ENCODE results near the gene LRBA.
A peak's percentile ranks its signal among the peaks of the same experiment; 100 is the strongest.

Gene LRBA

GRCh38 chr4:150308824-150309472 is 706.1 kb downstream of the LRBA start:
- no peak overlapping the region for H3K4me3 ChIP-seq (ENCODE audit: control insufficient read depth, low read depth, low read length)
- TF ChIP-seq CTCF (IDR thresholded peaks at IDR 0.05; ENCODE audit: control insufficient read depth, insufficient read depth, low read depth, low read length, missing control alignments) = no peak
- DNase-seq (ENCODE audit: low read depth) = no peak

GRCh38 chr4:150306719-150307118 is 708.4 kb downstream of the LRBA start:
- no peak for DNase-seq (ENCODE audit: low read depth)
- no peak overlapping the region for H3K4me3 ChIP-seq (ENCODE audit: control insufficient read depth, low read depth, low read length)
- TF ChIP-seq CTCF (IDR thresholded peaks at IDR 0.05; ENCODE audit: control insufficient read depth, insufficient read depth, low read depth, low read length, missing control alignments) = no peak

GRCh38 chr4:150305995-150306394 is 709.1 kb downstream of the LRBA start:
- TF ChIP-seq CTCF (IDR thresholded peaks at IDR 0.05; ENCODE audit: control insufficient read depth, insufficient read depth, low read depth, low read length, missing control alignments) = no peak
- no peak overlapping the region for H3K4me3 ChIP-seq (ENCODE audit: control insufficient read depth, low read depth, low read length)
- DNase-seq (ENCODE audit: low read depth) = peak; percentile 35

GRCh38 chr4:150302553-150302952 is 712.5 kb downstream of the LRBA start:
- H3K4me3 ChIP-seq (ENCODE audit: control insufficient read depth, low read depth, low read length) = no peak overlapping the region
- DNase-seq (ENCODE audit: low read depth) = peak; percentile 90
- no peak for TF ChIP-seq CTCF (IDR thresholded peaks at IDR 0.05; ENCODE audit: control insufficient read depth, insufficient read depth, low read depth, low read length, missing control alignments)

GRCh38 chr4:150299816-150300215 is 715.3 kb downstream of the LRBA start:
- no peak overlapping the region for H3K4me3 ChIP-seq (ENCODE audit: control insufficient read depth, low read depth, low read length)
- DNase-seq (ENCODE audit: low read depth) = no peak

GRCh38 chr4:150297861-150298474 is 717.1 kb downstream of the LRBA start:
- DNase-seq (ENCODE audit: low read depth) = no peak
- H3K4me3 ChIP-seq (ENCODE audit: control insufficient read depth, low read depth, low read length) = no peak overlapping the region
- peak; percentile 67 for TF ChIP-seq CTCF (IDR thresholded peaks at IDR 0.05; ENCODE audit: control insufficient read depth, insufficient read depth, low read depth, low read length, missing control alignments)

More at GRCh38 chr4:150299816-150300215, 715.3 kb downstream of the LRBA start:
- TF ChIP-seq CTCF (IDR thresholded peaks at IDR 0.05; ENCODE audit: control insufficient read depth, insufficient read depth, low read depth, low read length, missing control alignments) = no peak
